Right lobe of liver (tissue), 4 donors: ENCODE measurements around the gene NBAS.

Experiments used
- CTCF ChIP-seq, 4 donors: fragments of 200-600 bp in 3 of 4; fragments of 450-650 bp in 1 of 4; IDR thresholded peaks; one replicate each; pipeline versions ENCODE4 v1.5.1 to v1.8.0; 2016 to 2022; ENCODE audit warnings: antibody characterized with exemption in 4 of 4, mild to moderate bottlenecking in 2 of 4
- POLR2A ChIP-seq: fragments of 450-650 bp; IDR thresholded peaks from one replicate; pipeline ENCODE4 v1.6.1; 2017; ENCODE audit warnings: antibody characterized with exemption, mild to moderate bottlenecking
- donor health status: DM: no; HTN: no; CAD: no.
- donor health status: DM: no; HTN: no; CAD: no.
- donor health status: DM: no; HTN: yes; CAD: no.

- TF ChIP-seq CTCF (IDR thresholded peaks at IDR 0.05) = no peak
- no peak for TF ChIP-seq POLR2A
These were observed 426.2 kb downstream of the NBAS start for GRCh38 chr2:15134957-15135356.
